ENCODE data around the gene CTPS2.

CTPS2 gene

GRCh38 chrX:16711893-16712547, 449 bp downstream of the CTPS2 start:
- no peak for DNase-seq

- no peak for DNase-seq
Measured at GRCh38 chrX:16711219-16711811, 1.2 kb downstream of the CTPS2 start.

- DNase-seq, result no peak
Measured at GRCh38 chrX:16708016-16708415, 4.5 kb downstream of the CTPS2 start.

GRCh38 chrX:16705370-16705769, 7.1 kb downstream of the CTPS2 start:
- no peak for DNase-seq

GRCh38 chrX:16702700-16703599, 9.5 kb downstream of the CTPS2 start:
- no peak for DNase-seq

- no peak for DNase-seq
Measured at GRCh38 chrX:16700734-16701133, 11.7 kb downstream of the CTPS2 start.

- DNase-seq, result no peak
Measured at GRCh38 chrX:16699389-16699788, 13.1 kb downstream of the CTPS2 start.

- DNase-seq, result no peak
Measured at GRCh38 chrX:16696956-16697355, 15.5 kb downstream of the CTPS2 start.

- DNase-seq, result no peak
Measured at GRCh38 chrX:16695079-16695676, 17.3 kb downstream of the CTPS2 start.

- no peak for DNase-seq
Measured at GRCh38 chrX:16687514-16687913, 25.0 kb downstream of the CTPS2 start.

GRCh38 chrX:16683007-16683664, 29.3 kb downstream of the CTPS2 start:
- DNase-seq, result no peak

GRCh38 chrX:16678689-16679088, 33.8 kb downstream of the CTPS2 start:
- no peak for DNase-seq

- peak; percentile 20 for DNase-seq
Measured at GRCh38 chrX:16671005-16671404, 41.5 kb downstream of the CTPS2 start.

- no peak for DNase-seq
Measured at GRCh38 chrX:16666541-16666940, 45.9 kb downstream of the CTPS2 start.

- no peak for DNase-seq
Measured at GRCh38 chrX:16665089-16665488, 47.4 kb downstream of the CTPS2 start.

- DNase-seq, result no peak
Measured at GRCh38 chrX:16664626-16665025, 47.8 kb downstream of the CTPS2 start.

GRCh38 chrX:16664074-16664473, 48.4 kb downstream of the CTPS2 start:
- DNase-seq, result no peak

GRCh38 chrX:16662402-16662801, 50.1 kb downstream of the CTPS2 start:
- no peak for DNase-seq

GRCh38 chrX:16661495-16661894, 51.0 kb downstream of the CTPS2 start:
- DNase-seq, result no peak

- DNase-seq, result no peak
Measured at GRCh38 chrX:16659321-16659720, 53.1 kb downstream of the CTPS2 start.

GRCh38 chrX:16658284-16658683, 54.2 kb downstream of the CTPS2 start:
- no peak for DNase-seq

- no peak for DNase-seq
Measured at GRCh38 chrX:16654093-16654492, 58.4 kb downstream of the CTPS2 start.

GRCh38 chrX:16653424-16653823, 59.0 kb downstream of the CTPS2 start:
- DNase-seq, result no peak

Data from NCI-H1417 treated with DMSO at 0.1 percent for 48 hours (cell line).